Activated CD4-positive, alpha-beta T cell treated with anti-CD3 and anti-CD28 coated beads for 4 hours (primary cell): ENCODE results near the gene OTUB2.
A peak's percentile ranks its signal among the peaks of the same experiment; 100 is the strongest.

ENCODE experiments used
- DNase-seq, 2 donors: peaks; one replicate each; pipeline ENCODE4 v3.0.0-alpha.2; 2020

Gene OTUB2

DNA sequence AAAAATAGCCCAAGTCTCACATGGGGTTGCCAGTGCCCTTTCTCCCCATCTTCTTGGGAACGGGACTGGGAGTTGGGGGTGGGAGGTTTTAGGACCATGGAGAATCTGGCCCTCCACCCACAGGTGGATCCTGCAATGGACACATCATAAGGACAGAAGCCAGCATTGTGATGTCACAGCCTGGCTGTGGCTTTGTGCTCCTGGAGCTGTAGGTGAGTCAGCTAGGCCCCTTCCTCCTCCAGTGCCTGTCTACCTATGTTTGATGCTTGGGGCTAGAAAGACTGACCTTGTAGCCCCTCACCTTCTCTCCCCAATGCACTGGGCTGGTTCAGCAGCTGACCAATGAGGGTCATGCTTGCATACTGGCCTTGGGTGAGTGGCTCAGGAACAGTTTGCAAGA is 29.1 kb upstream of the OTUB2 start, which contains the start of gene CCDC197:
Gene CCDC197, plus strand, starts transcription at position 220 of the 400 bp plus-strand sequence. CDS start 831 bp downstream, outside the sequence.
- DNase-seq = no peak

DNA sequence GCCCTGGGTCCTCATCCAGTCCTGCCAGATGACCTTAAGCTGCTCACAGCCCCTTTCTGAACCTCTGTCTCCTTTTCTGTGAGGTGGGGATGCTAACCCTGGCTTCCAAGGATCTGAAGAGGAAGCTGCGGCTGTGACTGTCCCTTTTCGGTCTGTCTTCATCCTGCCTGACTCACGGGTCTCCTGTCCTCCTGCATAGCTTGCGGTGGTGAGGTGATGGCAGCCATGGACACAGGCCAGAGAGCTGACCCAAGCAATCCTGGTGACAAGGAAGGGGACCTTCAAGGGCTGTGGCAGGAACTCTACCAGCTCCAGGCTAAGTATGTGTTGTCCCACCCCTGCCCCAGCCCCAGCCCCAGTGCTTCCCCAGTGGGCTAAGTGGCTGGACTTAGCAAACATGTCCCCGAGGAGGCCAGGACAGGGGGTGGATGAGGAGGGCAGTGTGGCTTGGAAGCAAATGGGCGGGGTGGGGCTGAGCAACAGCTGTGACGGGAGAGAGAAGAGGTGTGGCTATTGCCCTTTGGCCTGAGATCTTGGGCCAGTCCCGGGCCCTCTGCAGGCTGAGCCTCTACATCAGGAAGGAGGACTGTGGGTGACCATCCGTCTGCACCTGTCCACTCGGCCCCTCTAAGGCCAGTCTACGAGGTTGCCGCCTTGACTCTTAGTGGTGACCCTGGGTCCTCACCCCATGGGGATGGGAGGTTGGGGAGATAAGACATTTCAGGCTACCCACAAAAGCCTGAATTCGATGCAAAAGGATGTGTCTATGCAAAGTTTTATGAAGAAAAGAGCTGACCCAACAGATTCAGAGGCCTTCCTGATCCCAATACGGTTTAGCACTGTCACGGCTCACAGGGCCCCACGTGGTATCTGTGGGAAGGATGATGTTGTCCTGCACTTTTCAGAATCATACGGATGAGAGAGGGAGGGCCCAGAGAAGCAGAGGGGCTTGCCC is 27.9 kb upstream of the OTUB2 start:
- no peak for DNase-seq

DNA sequence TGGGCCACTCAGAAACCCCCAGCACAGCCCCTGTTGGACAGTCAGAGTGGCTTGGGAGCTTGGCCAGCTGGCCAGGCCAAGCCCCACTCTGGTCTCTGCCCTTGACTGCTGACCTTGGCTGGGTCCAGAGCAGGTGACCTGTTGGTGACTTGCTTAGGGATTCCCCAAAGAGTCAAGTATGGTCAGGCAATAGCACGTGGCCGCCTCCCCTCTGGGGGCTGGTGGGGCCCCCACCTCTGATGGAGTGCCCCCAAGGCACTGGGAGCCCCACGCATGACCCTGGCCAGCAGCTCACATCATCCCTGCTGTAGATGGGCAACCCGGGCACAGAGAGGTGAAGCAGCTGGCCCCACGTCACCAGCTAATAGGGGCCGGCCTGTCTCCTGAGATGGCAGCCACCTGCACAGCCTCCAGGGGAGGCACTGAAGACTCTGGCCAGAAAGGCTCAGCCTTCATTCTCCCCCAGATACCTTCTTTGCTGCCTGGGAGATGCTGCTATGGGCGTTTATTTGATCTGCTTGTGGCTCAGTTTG is 27.2 kb upstream of the OTUB2 start:
- no peak for DNase-seq

DNA sequence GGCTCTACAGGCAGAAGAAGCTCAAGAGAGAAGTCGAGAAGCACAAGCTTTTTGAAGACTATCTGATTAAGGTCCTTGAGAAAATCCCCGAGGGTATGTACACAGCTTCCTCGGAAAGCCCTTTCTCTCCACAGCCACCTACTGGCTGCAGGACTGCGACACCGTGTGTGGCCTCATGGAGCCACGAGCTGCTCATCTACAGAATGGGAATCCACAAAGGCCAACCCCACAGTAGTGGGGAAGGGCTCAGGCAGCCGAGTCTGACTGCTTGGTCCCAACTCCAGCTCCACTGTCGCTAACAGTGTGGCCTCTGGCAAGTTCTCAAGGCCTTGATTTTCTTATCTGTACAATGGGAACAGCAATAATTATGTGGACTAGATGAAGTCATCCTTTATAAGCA is 26.6 kb upstream of the OTUB2 start:
- DNase-seq = no peak

DNA sequence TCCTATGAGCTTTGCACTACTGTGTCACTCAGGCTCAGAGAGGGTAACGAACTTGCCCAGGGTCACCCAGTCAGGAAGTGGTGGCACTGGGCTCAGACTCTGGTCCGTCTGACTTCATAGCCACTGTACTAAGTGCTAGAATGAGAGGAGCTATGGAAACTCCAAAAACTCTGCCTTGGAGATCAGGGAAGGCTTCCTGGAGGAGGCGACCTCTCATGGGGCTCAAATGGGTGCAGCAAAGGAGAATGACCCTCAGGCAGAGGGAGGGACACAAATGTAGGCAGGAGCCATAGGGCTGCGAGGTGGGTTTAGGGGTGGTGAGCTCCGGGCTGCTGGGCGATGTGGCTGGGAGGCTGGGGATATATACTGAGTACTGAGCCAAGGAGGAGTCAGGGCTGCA is 25.9 kb upstream of the OTUB2 start:
- DNase-seq = no peak

DNA sequence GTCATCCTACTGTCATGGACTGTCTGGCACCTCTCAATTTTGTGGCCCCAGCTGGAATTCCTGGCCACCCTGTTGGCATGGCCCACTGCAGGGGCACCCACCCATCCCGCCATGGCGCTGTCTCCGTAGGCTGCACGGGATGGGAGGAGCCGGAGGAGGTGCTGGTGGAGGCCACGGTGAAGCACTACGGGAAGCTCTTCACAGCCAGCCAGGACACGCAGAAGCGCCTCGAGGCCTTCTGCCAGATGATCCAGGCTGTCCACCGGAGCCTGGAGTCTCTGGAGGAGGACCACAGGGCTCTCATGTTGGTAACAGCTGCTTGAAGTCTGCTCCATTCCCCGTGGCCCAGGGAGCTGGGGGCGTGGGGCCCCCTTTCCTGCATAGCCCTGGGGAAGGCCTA is 25.1 kb upstream of the OTUB2 start:
- no peak for DNase-seq

DNA sequence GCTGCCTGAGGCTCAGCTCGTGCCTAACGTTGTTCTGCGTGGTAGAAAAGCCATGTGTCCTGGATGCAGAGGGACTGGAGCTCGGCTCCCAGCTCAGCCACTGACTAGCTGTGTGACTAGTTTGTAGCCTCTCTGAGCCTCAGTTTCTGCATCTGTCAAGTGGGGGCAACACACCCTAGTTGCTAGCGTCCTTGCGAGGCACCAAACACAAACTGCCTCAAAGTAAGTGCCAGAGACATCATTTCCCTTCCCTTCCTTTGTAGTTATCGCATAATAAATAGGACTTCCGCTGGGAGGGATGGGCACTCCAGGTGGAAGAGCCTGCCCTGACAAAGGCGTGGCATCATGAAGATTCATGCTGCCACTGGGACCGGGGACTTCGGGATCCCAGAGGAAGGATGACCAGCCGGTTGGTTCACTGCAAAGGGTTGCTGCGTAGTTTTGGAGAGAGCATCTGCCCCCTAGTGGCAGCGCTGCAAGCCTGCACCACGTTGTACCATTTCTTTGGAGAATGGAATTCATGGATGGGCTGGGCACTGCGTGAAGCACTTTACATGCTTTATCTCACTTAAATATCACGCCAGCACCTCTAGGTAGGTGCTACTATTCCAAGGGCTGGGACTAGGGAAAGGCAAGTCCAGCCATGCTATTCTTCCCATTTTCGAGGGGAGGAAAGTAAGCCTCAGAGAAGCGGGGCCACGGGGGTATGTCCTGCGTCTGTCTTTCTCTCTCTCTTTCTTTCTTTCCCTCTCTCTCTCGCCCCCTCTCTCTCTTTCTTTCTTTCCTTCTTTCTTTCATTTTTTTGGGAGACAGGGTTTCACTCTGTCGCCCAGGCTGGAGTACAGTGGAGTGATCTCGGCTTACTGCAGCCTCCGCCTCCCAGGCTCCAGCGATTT is 24.4 kb upstream of the OTUB2 start:
- peak; percentile 58 to 59 for DNase-seq

DNA sequence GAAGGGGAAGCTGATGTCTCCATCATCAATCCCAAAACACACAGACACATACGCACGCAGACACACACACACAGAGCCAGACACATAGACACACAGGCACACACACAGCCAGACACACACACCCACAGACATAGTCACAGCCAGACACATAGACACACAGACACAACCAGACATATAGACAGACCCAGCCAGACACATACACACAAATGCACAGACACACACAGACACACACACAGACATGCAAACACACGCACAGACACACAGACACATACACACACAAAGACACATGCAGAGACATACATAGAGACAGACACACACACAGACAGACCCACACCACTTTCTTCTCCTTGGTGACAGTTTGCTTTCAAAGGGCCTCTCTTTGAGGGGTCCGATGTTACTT is 22.7 kb upstream of the OTUB2 start:
- no peak for DNase-seq

DNA sequence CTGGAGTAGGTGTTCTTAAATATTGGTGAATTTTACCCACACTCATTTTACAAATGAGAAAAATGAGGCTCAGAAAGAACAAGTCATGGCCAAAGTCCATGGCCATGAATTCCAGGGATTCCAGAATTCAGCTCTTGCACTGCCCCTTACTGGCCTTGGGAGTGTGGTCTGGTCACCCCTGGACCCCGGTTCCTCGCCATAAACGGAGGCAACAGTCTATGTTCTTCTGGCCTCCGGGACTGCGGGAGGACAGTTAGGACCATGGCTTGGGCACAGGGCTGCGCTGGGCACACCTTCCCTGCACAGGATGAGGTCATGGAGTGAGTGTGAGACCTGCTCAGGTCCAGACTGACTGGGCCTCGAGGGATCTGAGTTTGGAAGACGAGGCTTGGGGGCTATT is 22.1 kb upstream of the OTUB2 start:
- DNase-seq = no peak

DNA sequence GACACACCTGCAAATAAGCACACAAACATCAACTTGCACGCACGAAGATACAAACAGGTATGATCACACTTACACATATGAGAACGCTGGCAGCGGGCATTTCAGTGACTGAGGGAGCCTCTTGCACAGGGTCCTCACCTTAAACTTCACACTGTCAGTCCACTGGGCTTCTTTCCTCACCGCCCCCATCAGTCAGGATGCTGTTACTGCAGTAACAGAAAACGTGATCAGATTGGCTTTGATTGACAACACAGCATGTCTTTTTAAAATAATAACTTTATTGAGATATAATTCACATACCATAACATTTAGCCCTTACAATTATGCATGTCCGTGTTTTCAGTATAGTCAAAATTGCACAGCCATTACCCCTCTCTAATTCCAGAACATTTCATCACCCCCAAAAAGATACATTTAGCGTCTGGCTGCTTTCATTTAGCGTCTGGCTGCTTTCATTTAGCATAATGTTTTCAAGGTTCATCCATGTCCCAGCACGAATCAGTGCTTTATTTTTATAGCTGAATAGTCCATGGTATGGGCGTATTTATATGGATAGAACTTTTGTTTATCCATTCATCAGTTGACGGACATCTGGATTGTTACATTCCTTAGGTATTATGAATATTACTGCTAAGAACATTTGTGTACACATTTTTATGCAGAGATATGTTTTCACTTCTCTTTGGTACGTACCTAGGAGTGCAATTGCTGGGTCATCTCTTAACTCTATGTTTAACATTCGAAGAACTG is 20.6 kb upstream of the OTUB2 start:
- DNase-seq = no peak

DNA sequence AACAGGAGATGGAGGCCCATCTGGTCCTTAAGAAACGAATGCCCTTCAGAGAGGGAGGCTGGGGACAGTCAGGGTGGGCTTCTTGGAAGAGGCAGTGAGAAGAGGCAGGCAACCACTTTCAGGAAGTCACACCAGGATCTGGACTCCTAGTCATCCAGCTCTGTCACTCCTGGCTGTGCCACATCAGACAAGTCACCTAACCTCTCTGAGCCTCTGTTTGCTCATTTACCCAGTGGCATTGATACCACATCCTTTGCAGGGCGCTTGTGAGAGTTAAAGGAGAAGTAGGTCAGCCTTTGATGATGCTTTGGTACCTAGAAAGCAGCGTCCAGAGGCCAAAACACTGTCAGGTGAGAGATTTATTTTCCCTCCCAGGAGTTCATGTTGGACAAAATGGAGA is 17.9 kb upstream of the OTUB2 start:
- DNase-seq = no peak

DNA sequence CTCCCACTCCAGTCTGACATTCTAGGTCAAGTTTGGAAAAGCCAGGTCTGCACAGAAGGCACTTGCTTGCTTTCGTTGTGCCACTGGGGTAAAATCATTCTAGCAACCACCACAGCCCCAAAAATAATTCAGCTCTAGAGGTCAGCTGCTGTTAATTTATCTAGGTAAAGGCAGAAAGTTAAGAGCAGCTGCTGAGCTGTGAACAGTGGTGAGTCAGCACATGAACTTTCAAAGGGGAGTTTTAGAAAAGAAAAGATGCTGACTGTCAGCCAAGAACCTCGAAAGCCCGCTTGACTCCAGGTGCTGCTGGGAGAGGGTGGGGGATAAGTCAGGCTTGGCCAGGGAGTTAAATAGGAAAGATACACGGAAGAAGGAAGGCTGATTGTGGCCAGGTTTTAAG is 16.4 kb upstream of the OTUB2 start:
- no peak for DNase-seq

DNA sequence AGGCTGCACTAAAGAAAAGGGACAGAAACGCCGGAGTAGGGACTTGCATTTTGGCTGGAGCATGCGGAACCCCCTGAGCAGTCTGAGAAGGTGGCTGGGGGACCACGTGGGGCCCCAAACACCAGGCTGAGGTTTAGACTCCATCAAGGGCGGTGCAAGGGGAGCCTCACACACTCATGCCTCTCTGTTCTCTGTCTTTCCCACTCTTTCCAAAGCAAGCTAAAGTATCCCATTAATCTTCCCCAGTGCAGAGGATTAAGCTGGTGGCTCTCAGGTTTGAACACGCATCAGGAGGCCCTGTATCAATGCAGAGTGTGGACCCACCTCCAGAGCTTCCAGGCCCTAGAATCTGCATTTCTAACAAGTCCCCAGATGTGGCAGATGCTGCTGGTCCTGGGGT is 15.5 kb upstream of the OTUB2 start:
- DNase-seq = no peak

DNA sequence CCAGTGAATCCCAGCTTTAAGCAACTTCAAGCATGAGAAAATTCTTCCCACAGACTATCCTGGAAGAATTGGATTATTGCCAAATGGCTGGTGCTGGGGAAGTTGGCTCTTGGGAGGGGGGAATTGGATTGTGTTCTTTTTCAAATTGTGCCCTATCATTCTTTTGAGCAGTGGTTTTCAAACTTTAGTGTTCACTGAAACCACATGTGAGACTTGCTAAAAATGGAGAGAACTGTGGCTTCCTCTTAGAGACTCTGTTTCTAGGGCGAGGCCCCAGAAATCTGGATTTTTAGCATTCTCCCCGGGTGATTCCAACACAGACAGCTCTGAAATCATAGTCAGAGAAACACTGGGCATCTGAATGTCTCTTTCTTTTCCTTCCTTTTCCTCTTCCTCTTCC is 14.3 kb upstream of the OTUB2 start:
- DNase-seq = no peak

DNA sequence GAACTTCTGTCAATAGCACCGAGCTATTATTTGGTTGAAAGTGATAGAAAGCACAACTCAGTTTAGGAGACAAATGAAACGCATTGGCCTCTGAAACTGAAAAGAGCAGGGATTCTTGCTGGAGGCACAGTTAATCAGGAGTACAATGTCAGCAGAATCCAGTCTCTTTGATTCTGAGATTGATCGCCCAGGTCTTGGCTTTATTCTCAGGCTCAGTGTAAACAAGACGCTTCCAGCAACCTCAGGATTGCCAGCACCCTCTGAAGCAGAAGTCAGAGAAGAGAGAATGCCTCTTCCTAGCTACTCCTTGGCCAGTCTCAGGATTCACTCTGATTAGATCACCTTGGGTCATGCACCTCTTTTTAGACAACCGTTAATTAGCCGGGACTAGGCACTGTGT is 11.8 kb upstream of the OTUB2 start:
- no peak for DNase-seq

DNA sequence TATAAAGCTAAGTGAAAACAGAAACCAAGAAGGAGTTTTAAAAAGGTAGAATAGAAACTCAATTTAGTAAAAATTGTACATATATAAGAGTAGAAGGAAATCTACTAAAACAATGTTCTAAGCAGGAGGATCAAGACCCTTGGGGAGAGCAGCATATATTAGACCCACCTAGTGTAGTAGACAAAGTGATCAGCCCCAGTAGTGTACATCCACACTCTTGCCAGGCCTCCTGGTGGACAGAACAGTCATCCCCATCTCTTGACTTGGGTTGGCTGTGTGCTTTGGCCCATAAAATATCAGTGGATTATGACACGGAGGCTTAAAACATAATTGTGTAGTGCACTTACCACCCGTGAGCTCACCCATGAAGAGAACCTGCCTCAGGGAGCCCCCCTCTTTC is 10.9 kb upstream of the OTUB2 start:
- DNase-seq = no peak

DNA sequence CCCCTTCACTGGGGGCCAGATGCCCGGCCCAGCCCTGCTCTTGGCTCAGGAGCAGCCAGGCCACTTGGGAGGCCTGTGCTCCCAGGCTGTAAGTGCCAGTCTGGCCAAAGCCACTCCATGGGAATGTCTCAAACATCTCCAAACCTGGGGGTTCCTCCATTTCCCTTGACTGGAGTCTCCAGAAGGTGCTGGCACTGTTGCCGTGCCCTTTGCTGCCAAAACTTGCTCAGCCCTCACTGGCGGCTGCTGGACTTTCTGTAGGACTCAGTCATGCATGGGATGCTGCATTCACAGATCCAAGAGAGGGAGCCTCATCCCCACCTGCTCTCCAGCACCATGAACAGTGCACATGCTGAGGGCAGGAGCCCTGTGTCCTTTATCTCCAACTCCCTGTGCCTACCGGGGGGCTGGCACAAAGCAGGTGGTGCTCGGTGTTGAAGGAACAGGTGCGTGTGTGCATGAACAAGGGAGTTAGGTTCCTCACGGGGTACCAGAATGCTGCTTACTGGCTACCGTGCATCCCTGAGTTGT is 9.6 kb upstream of the OTUB2 start:
- DNase-seq = no peak

DNA sequence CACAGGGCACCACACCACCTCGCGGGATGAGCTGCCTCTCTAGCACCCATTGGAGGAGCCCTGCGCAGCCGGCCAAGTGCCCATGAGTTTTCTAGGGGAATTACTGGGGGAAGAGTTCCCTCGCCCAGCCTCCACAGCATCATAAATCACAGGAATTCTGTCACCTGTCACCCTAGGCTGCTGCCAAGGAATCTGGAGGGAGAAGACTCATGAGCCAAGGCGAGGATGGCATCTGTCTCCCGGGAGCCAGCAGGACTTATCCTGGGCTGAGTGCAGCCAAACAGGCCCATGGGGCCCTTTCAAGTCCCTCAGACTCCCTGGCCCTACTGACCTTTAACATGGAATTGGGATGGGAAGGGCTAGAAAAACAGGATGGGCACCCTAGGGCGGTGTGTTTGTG is 7.8 kb upstream of the OTUB2 start:
- no peak for DNase-seq

DNA sequence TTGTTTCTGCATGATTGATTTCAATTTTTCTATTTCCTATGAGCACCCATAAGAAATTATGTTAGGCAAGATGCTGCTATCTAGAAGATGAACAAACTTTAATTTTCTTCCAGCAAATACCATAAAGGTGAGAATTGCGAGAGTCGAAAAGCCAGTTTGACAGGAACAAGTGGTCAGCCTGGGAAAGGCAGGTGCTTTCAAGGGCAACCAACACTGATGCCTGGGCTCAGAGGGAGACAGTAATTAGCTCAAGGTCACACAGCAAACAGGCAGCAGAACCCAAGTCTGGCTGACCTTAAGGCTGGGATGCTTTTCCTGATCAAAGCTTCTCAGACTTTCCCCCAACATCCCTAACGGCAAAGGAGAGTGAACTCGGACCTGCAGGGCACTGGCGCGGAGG is 6.8 kb upstream of the OTUB2 start:
- DNase-seq = no peak

DNA sequence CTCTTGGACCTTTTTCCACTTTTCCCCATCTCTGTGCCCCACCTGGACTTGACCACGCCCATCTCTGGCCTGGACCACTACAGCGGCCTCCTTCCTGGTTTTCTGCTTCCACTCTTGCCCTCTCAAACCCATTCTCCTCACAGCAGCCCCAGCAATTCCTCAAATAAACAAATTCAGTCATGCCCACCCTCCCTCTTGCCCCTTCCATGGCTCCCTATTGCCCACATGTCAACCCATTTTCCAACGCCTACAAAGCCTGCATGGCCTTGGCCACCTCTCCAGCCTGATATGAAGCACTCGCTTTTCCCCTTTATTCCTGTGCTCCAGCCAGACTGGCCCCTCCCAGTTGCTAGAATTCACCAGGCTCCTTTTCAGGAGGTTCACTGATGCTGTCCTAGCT is 5.9 kb upstream of the OTUB2 start:
- no peak for DNase-seq

DNA sequence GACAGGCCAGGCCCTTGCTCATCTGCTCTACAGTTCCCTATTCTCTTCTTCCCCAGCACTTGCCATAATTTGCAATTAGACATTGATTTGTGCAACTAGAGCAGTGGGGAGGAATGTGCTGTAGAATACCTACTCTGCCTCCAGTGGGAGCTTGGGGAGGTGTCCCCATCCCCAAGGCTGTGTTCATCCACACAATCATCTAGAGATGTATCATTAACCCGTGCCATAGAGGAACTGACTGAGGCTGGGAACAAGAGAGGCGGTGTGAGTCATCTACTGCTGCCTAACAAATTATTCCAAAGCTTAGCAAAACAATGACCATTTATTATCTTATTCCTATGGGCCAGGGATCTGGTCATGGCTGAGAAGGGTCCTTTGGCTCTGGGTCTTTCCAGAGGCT is 5.1 kb upstream of the OTUB2 start:
- no peak for DNase-seq

DNA sequence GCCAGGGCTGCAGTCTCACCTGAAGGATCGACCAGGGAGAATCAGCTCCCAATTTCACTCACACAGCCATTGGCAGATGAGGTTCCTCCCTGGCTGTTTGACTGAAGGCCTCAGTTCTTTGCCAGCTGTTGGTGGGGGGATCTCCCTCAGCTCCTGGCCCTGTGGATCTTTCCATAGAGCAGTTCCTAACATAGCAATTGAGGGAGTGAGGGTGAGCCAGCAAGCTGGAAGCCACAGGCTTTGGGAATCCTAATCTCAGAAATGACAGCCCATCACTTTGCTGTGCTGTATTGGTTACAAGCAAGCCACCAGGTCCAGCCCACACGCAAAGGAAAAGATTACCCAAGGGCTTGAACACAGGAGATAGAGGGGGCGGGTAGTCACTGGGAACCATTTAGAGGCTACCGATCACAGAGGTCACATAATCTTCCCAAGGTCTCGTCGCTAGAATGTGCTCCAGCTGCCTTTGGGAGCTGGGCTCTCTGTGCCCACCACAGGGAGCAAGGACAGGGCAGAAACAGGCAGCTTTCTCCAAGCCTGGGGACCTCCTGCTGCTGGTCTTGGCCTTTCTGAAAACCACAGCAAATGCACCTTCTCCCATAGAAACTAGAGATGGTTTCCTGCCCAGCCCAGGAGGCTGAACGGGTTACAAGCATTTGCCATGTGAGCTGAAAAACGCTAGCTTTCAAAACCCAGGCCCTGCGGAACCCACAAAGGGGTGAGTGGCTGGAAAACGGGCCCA is 4.6 kb upstream of the OTUB2 start:
- DNase-seq = no peak
